ENCODE data around the gene MAGEB17. TPM values are rescaled to one million over a fixed set of nuclear protein-coding genes. Genes with fewer than 3 reads are reported as not detected.

The MAGEB17 gene
- total RNA-seq, 4 donors from 2014 or later = not detected

DNA sequence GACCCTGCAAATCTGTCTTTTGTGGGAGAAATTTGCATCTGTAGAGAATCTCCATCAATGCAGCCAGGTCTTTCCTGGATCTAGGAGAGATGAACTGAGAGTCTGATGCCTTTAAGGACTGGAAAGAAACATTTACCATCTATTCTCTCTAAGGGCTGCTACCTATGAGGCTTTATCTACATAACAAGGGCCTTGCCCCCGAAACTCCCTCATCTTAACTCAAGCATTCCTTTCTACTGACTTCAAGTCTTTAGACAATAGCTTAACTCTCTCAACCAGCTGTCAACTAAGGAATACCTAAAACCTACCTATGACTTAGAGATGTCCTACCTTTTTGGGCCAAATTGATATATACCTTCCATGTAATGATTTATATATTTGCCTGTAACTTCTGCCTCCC is 32.1 kb downstream of the MAGEB17 start:
- Histone ChIP-seq H3K27me3 (no peaks in the 10 kb centered on the region), H3K4me3 (no peak overlapping the region), H3K27ac (no peak overlapping the region), H3K9me3 (no peaks in the 10 kb centered on the region), H3K4me1 (no peaks in the 10 kb centered on the region), H3K36me3 (no peaks in the 10 kb centered on the region)
- DNase-seq = no peak
- no peak for TF ChIP-seq POLR2A (IDR thresholded peaks at IDR 0.05)
- TF ChIP-seq, protein P1, sequence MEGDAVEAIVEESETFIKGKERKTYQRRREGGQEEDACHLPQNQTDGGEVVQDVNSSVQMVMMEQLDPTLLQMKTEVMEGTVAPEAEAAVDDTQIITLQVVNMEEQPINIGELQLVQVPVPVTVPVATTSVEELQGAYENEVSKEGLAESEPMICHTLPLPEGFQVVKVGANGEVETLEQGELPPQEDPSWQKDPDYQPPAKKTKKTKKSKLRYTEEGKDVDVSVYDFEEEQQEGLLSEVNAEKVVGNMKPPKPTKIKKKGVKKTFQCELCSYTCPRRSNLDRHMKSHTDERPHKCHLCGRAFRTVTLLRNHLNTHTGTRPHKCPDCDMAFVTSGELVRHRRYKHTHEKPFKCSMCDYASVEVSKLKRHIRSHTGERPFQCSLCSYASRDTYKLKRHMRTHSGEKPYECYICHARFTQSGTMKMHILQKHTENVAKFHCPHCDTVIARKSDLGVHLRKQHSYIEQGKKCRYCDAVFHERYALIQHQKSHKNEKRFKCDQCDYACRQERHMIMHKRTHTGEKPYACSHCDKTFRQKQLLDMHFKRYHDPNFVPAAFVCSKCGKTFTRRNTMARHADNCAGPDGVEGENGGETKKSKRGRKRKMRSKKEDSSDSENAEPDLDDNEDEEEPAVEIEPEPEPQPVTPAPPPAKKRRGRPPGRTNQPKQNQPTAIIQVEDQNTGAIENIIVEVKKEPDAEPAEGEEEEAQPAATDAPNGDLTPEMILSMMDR (IDR thresholded peaks at IDR 0.05) = no peak
- intact Hi-C loops (cut with DNase I) = no loop called here
- WGBS, 2 donors = 33 to 55% methylated on average over 1 of the region's 1 CpG

DNA sequence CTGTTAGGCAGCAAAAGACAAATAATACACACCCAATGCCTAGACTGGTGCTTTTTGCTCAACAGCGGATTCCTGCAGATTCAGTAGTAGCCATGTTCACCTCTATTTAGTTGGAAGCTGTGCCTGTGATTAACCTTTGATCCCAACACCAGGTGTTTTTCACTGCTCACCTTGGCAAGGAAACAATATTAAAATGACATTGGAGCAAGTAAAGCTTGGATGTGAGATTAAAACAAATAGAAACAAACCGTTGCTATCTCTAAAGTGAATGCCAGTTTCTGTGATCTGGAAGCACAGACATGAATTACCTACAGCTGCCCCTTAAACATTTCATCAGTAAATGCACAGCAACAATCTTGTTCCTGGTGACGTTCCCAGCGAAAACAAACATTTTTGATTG is 35.7 kb downstream of the MAGEB17 start:
- H3K27me3 ChIP-seq = no peaks in the 10 kb centered on the region
- no peak overlapping the region for H3K4me3 ChIP-seq
- no peaks in the 10 kb centered on the region for H3K9me3 ChIP-seq
- 55 to 73% methylated on average over 4 of the region's 4 CpGs for WGBS, 2 donors
- H3K4me1 ChIP-seq = no peaks in the 10 kb centered on the region
- TF ChIP-seq, protein P1 (IDR thresholded peaks at IDR 0.05) = no peak
- TF ChIP-seq POLR2A (IDR thresholded peaks at IDR 0.05) = no peak
- intact Hi-C loops (cut with DNase I) = no loop called here
- no peak overlapping the region for H3K27ac ChIP-seq
- DNase-seq = no peak
- H3K36me3 ChIP-seq = no peaks in the 10 kb centered on the region

DNA sequence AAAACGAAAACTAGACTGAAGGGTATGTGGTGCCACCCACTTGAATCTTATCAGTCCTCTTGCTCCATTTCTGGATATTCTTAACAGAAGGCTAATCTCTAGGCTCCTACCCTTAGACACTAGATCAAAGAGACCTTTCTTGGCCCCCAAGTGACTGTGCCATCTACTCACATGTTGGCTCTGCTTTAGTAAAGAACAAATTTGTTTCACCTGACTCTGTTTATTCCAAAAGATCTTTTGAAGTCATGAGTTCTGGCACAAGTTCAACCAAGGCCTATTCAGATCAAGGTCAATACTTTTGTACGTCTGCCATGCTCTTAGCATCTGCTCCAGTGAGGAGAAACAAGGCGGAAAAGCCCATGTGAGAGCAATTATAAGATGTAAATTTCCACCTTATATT is 37.3 kb downstream of the MAGEB17 start:
- H3K4me1 ChIP-seq = no peaks in the 10 kb centered on the region
- H3K9me3 ChIP-seq = no peaks in the 10 kb centered on the region
- H3K27me3 ChIP-seq = no peaks in the 10 kb centered on the region
- no peak for TF ChIP-seq POLR2A (IDR thresholded peaks at IDR 0.05)
- TF ChIP-seq, protein P1 (IDR thresholded peaks at IDR 0.05) = no peak
- DNase-seq = no peak
- H3K27ac ChIP-seq = no peak overlapping the region
- 53 to 82% methylated on average over 2 to 3 of the region's 3 CpGs for WGBS, 2 donors
- H3K36me3 ChIP-seq = no peaks in the 10 kb centered on the region
- no peak overlapping the region for H3K4me3 ChIP-seq
- intact Hi-C loops (cut with DNase I) = no loop called here

DNA sequence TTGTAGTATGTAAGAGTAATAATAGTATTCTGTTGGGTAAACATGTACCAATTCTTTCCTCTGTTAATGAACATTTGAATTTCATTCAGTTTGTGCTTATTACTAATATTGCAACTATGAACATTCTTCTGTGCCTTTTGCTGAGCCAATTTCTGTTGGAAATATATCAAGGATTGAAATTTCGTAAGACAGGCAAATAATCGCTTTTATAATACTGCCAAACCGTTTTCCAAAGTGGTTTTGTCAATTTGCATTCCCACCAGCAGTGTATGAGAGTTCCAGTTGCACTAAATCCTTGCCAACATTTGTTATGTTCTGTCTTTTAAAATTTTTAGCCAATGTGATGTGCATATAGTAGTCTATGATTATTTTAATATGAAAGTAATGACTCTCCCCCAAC is 38.6 kb downstream of the MAGEB17 start:
- intact Hi-C loops (cut with DNase I) = no loop called here
- H3K27ac ChIP-seq = no peak overlapping the region
- H3K36me3 ChIP-seq = no peaks in the 10 kb centered on the region
- H3K9me3 ChIP-seq = no peaks in the 10 kb centered on the region
- WGBS, 2 donors = 38 to 45% methylated on average over 3 of the region's 3 CpGs
- no peak for TF ChIP-seq POLR2A (IDR thresholded peaks at IDR 0.05)
- TF ChIP-seq, protein P1 (IDR thresholded peaks at IDR 0.05) = no peak
- H3K27me3 ChIP-seq = no peaks in the 10 kb centered on the region
- DNase-seq = no peak
- no peak overlapping the region for H3K4me3 ChIP-seq
- no peaks in the 10 kb centered on the region for H3K4me1 ChIP-seq

DNA sequence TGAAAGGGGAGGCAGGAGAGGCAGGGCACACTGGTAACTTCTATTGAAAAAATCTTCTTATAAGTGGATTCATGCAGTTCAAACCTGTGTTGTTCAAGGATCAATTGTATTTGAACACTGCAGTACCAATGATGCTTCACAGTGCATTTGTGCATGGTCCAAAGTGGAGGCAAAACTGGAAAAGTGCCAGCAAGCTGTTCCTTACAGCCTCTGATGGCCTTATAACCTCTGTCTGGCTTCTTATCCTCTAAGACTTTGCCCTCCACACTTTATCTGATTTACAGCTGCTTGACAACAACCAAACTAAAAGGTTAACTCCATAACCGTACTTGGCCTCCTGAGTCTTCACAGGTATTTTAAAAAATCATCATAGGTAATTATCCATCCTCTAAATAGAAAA is 40.4 kb downstream of the MAGEB17 start:
- no peaks in the 10 kb centered on the region for H3K27me3 ChIP-seq
- WGBS, 2 donors = 71 to 76% methylated on average over 1 of the region's 1 CpG
- H3K27ac ChIP-seq = no peak overlapping the region
- H3K4me1 ChIP-seq = no peaks in the 10 kb centered on the region
- TF ChIP-seq, protein P1 (IDR thresholded peaks at IDR 0.05) = no peak
- TF ChIP-seq POLR2A (IDR thresholded peaks at IDR 0.05) = no peak
- intact Hi-C loops (cut with DNase I) = no loop called here
- DNase-seq = no peak
- no peaks in the 10 kb centered on the region for H3K9me3 ChIP-seq
- no peaks in the 10 kb centered on the region for H3K36me3 ChIP-seq
- no peak overlapping the region for H3K4me3 ChIP-seq

Data from esophagus squamous epithelium (tissue), 5 donors.